Thoracic aorta (tissue), 2 donors: ENCODE results near the gene PRM1. TPM values are rescaled to one million over a fixed set of nuclear protein-coding genes. Genes with fewer than 3 reads are reported as not detected.

Source experiments
- ATAC-seq: fragments of 150-250 bp; one replicate; pipeline ENCODE4 v1.8.0; 2017; ENCODE audit warnings: low read depth; ENCODE audit not compliant: insufficient number of reproducible peaks, low FRiP score
- DNase-seq: peaks from one replicate; pipeline ENCODE4 v3.0.0-alpha.2; 2020; ENCODE audit warnings: low spot score
- H3K27ac ChIP-seq, 2 donors: fragments of 200-600 bp; sonication (generic); 1 replicate in 1 of 2; 2 replicates in 1 of 2; pipeline ENCODE4 v1.5.1; 2016; ENCODE audit warnings: mild to moderate bottlenecking in 2 of 2, moderate library complexity in 2 of 2
- H3K27me3 ChIP-seq: fragments of 200-600 bp; sonication (generic); replicated peaks from 2 replicates; pipeline ENCODE4 v1.6.0; 2016; ENCODE audit warnings: mild to moderate bottlenecking; ENCODE audit not compliant: insufficient read depth
- H3K36me3 ChIP-seq: fragments of 200-600 bp; sonication (generic); one replicate; pipeline ENCODE4 v1.5.1; 2016
- H3K4me1 ChIP-seq, 2 donors: fragments of 200-600 bp; sonication (generic); 1 replicate in 1 of 2; 2 replicates in 1 of 2; pipeline versions ENCODE4 v1.5.1 to v1.6.0; 2016; ENCODE audit warnings: low read depth in 2 of 2, mild to moderate bottlenecking in 1 of 2; ENCODE audit not compliant: control insufficient read depth in 1 of 2
- H3K4me3 ChIP-seq: fragments of 200-600 bp; sonication (generic); 2 replicates; pipeline ENCODE4 v1.5.1; 2016; ENCODE audit warnings: mild to moderate bottlenecking
- H3K9me3 ChIP-seq: fragments of 200-600 bp; sonication (generic); 2 replicates; pipeline ENCODE4 v1.5.1; 2016
- CTCF ChIP-seq: fragments of 200-600 bp; sonication (generic); IDR thresholded peaks from one replicate; pipeline ENCODE4 v1.5.1; 2019; ENCODE audit warnings: antibody characterized with exemption
- total RNA-seq, 2 donors: library from RNA; depleted of rRNA; stranded (reverse); fragments of >200 nt; gene quantifications; one replicate each; pipeline versions ENCODE4 v1.1.0 to v1.2.3, GENCODE V29; 2016

PRM1 gene
- total RNA-seq, 2 donors from 2014 or later = not detected

DNA sequence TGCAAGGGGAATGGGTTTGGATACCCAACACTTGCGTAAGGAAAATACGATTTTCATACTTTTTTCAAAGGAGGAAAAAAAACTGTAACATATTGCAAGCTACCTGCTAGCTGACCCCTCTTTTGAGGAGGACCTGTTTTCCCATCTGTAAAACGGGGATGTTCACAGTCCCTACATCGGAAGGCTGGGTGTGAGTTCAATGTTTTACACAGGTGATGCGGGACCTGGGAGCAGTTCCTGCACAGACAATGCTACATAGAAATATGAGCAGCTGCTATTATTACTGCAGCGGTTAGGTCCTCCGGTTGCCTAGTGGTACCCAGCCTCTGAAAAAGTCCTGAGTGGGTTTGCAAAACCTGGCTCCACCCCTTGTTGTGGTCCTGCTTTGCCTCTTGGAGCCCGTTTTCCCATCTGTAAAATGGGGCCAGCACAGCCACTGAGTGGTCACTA lies 28.6 kb downstream of the PRM1 start:
- H3K36me3 ChIP-seq = no peaks in the 10 kb centered on the region
- H3K27me3 ChIP-seq = no peaks in the 10 kb centered on the region
- TF ChIP-seq CTCF = no peak
- peaks cover 6 to 35% of the 10 kb centered on the region in 2 donors for H3K4me1 ChIP-seq
- no peak overlapping the region for H3K27ac ChIP-seq
- no peak for DNase-seq
- H3K4me3 ChIP-seq = no peak overlapping the region
- ATAC-seq = no peak
- H3K9me3 ChIP-seq = no peaks in the 10 kb centered on the region

DNA sequence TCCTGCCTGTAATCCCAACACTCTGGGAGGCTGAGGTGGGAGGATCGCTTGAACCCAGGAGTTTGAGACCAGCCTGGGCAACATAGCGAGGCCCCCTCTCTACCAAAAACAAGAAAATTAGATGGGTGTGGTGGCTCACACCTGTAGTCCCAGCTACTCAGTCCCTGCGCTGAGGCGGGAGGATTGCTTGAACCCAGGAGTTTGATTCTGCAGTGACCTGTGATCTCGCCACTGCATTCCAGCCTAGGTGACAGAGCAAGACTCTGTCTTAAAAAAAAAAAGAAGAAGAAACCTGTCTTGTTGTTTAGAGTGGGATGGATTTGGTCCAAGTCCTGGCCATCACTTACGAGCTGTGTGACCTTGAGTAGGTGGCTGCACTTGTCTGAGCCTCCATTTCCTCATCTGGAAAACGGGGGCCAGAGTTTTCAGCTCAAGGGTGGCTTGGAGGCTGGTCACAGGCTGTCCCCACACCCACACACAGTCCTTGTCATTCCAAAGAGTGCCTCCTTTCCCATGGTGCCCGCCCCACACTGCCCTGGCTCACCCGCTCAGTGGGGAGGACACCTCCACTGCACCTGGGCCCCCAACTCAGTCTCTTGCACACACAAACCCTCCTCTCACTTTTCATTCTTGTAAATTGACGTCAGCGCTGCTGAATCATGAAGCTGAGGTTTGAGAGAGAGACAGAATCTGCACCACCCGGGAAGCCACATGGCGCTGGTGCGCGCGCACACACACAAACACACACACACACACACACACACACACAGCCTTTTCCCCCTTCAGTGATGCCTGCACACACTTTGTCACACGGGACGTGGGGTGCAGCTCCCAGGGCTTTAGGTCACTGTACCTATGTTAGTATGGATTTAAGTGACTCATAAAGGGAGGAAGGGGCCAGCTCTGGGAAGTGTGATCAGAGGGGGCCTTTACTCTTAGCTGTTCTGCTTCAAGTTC lies 29.3 kb downstream of the PRM1 start:
- ATAC-seq (no peak), DNase-seq (no peak)
- Histone ChIP-seq H3K27ac (no peak overlapping the region), H3K4me1 (peaks cover 6 to 28% of the 10 kb centered on the region in 2 donors), H3K27me3 (no peaks in the 10 kb centered on the region), H3K36me3 (no peaks in the 10 kb centered on the region), H3K4me3 (no peak overlapping the region), H3K9me3 (no peaks in the 10 kb centered on the region)
- TF ChIP-seq CTCF = no peak

GRCh38 chr16:11250786-11251524 lies 30.2 kb downstream of the PRM1 start:
- Histone ChIP-seq H3K27me3 (no peaks in the 10 kb centered on the region), H3K4me3 (no peak overlapping the region), H3K36me3 (no peaks in the 10 kb centered on the region), H3K27ac (no peak overlapping the region), H3K4me1 (peaks cover 6 to 25% of the 10 kb centered on the region in 2 donors), H3K9me3 (no peaks in the 10 kb centered on the region)
- TF ChIP-seq CTCF = no peak
- no peak for ATAC-seq
- DNase-seq = no peak

GRCh38 chr16:11250091-11250785 lies 30.9 kb downstream of the PRM1 start:
- DNase-seq (no peak), ATAC-seq (no peak)
- no peak overlapping the region for H3K27ac ChIP-seq
- no peak for TF ChIP-seq CTCF
- no peaks in the 10 kb centered on the region for H3K27me3 ChIP-seq
- peaks cover 6 to 25% of the 10 kb centered on the region in 2 donors for H3K4me1 ChIP-seq
- no peak overlapping the region for H3K4me3 ChIP-seq
- no peaks in the 10 kb centered on the region for H3K36me3 ChIP-seq
- H3K9me3 ChIP-seq = no peaks in the 10 kb centered on the region
